ENCODE measurements around the gene CORO6. TPM values are rescaled to one million over a fixed set of nuclear protein-coding genes. Genes with fewer than 3 reads are reported as not detected.
"Not testable (repeated sequence)": the region's sequence is repeated elsewhere in the genome, so short reads cannot be mapped to it uniquely, and the experiment has no call there.

CORO6 gene
- polyA plus RNA-seq, 3 donors, result 1.3 TPM; not detected in 2

GRCh38 chr17:29653995-29654714, 31.4 kb upstream of the CORO6 start:
- Mint-ChIP-seq H3K27ac (no peak overlapping the region), H3K27me3 (ENCODE audit: low read depth in 3 of 3) (no peaks in the 10 kb centered on the region), H3K9me3 (no peaks in the 10 kb centered on the region), H3K36me3 (peaks cover 54 to 89% of the 10 kb centered on the region in 2 donors), H3K4me3 (no peak overlapping the region), H3K4me1 (no peaks in the 10 kb centered on the region)
- no peak overlapping the region for H3K4me2 ChIP-seq (replicated peaks; ENCODE audit: extremely low read depth, low read length, poor library complexity, severe bottlenecking)
- H4K20me1 ChIP-seq (ENCODE audit: insufficient read depth, low read length), result peaks cover 50% of the 10 kb centered on the region
- peaks cover 81 to 97% of the 10 kb centered on the region in 2 donors for H3K36me3 ChIP-seq (replicated peaks in 1 of 2; ENCODE audit: control insufficient read depth in 1 of 2, insufficient read depth in 2 of 2, low read length in 2 of 2)
- TF ChIP-seq CTCF (IDR thresholded peaks at IDR 0.05), result no peak
- H3K4me1 ChIP-seq (ENCODE audit: control insufficient read depth in 1 of 2, insufficient read depth in 2 of 2, low read length in 2 of 2), result no peaks in the 10 kb centered on the region
- H2AFZ ChIP-seq (ENCODE audit: insufficient read depth, low read depth, low read length, poor library complexity, severe bottlenecking), result no peak overlapping the region
- no peaks in the 10 kb centered on the region for H3K27me3 ChIP-seq (ENCODE audit: control insufficient read depth in 2 of 2, insufficient read depth in 2 of 2, low read length in 2 of 2)
- H3K4me3 ChIP-seq (replicated peaks in 1 of 3; ENCODE audit: low read depth in 2 of 3, low read length in 3 of 3), result no peak overlapping the region
- no CpG with 5 or more reads among the region's 1 CpG for WGBS (ENCODE audit: insufficient coverage)
- no peak for DNase-seq
- peak overlapping the region in 1 of 2 donors; percentile 28 for H3K27ac ChIP-seq (ENCODE audit: low read depth in 1 of 2, low read length in 2 of 2)
- H3K9me3 ChIP-seq (replicated peaks in 1 of 2; ENCODE audit: control insufficient read depth in 1 of 2, insufficient read depth in 1 of 2, low read length in 2 of 2), result no peaks in the 10 kb centered on the region
- intact Hi-C loops (cut with micrococcal nuclease), result no loop called here
- H3K79me2 ChIP-seq (ENCODE audit: insufficient read depth, low read length), result no peaks in the 10 kb centered on the region
- no peak overlapping the region for H3K9ac ChIP-seq (ENCODE audit: insufficient read depth, low read length, poor library complexity, severe bottlenecking)

- H3K4me2 ChIP-seq (replicated peaks; ENCODE audit: extremely low read depth, low read length, poor library complexity, severe bottlenecking), result no peak overlapping the region
- Mint-ChIP-seq H3K27ac (no peak overlapping the region), H3K9me3 (no peaks in the 10 kb centered on the region), H3K27me3 (ENCODE audit: low read depth in 3 of 3) (no peaks in the 10 kb centered on the region), H3K4me1 (no peaks in the 10 kb centered on the region), H3K4me3 (no peak overlapping the region), H3K36me3 (peaks cover 59 to 90% of the 10 kb centered on the region in 2 donors)
- H3K4me1 ChIP-seq (ENCODE audit: control insufficient read depth in 1 of 2, insufficient read depth in 2 of 2, low read length in 2 of 2), result no peaks in the 10 kb centered on the region
- no peaks in the 10 kb centered on the region for H3K79me2 ChIP-seq (ENCODE audit: insufficient read depth, low read length)
- no peak overlapping the region for H2AFZ ChIP-seq (ENCODE audit: insufficient read depth, low read depth, low read length, poor library complexity, severe bottlenecking)
- no peak overlapping the region for H3K27ac ChIP-seq (ENCODE audit: low read depth in 1 of 2, low read length in 2 of 2)
- no peaks in the 10 kb centered on the region for H3K27me3 ChIP-seq (ENCODE audit: control insufficient read depth in 2 of 2, insufficient read depth in 2 of 2, low read length in 2 of 2)
- intact Hi-C loops (cut with micrococcal nuclease), result no loop called here
- no peak overlapping the region for H3K4me3 ChIP-seq (replicated peaks in 1 of 3; ENCODE audit: low read depth in 2 of 3, low read length in 3 of 3)
- DNase-seq, result no peak
- no peak overlapping the region for H3K9ac ChIP-seq (ENCODE audit: insufficient read depth, low read length, poor library complexity, severe bottlenecking)
- H3K36me3 ChIP-seq (replicated peaks in 1 of 2; ENCODE audit: control insufficient read depth in 1 of 2, insufficient read depth in 2 of 2, low read length in 2 of 2), result peaks cover 81 to 98% of the 10 kb centered on the region in 2 donors
- TF ChIP-seq CTCF (IDR thresholded peaks at IDR 0.05), result no peak
- peaks cover 52% of the 10 kb centered on the region for H4K20me1 ChIP-seq (ENCODE audit: insufficient read depth, low read length)
- H3K9me3 ChIP-seq (replicated peaks in 1 of 2; ENCODE audit: control insufficient read depth in 1 of 2, insufficient read depth in 1 of 2, low read length in 2 of 2), result no peaks in the 10 kb centered on the region
Measured at GRCh38 chr17:29652976-29653375, 30.3 kb upstream of the CORO6 start.

GRCh38 chr17:29651913-29652312, 29.2 kb upstream of the CORO6 start:
- H3K4me3 Mint-ChIP-seq; H3K4me2 ChIP-seq (replicated peaks; ENCODE audit: extremely low read depth, low read length, poor library complexity, severe bottlenecking); H3K4me1 Mint-ChIP-seq; H3K27me3 Mint-ChIP-seq (ENCODE audit: low read depth in 3 of 3); DNase-seq; H3K9me3 ChIP-seq (replicated peaks in 1 of 2; ENCODE audit: control insufficient read depth in 1 of 2, insufficient read depth in 1 of 2, low read length in 2 of 2); H3K9ac ChIP-seq (ENCODE audit: insufficient read depth, low read length, poor library complexity, severe bottlenecking); H3K27me3 ChIP-seq (ENCODE audit: control insufficient read depth in 2 of 2, insufficient read depth in 2 of 2, low read length in 2 of 2); H3K4me3 ChIP-seq (replicated peaks in 1 of 3; ENCODE audit: low read depth in 2 of 3, low read length in 3 of 3); H3K4me1 ChIP-seq (ENCODE audit: control insufficient read depth in 1 of 2, insufficient read depth in 2 of 2, low read length in 2 of 2); H3K79me2 ChIP-seq (ENCODE audit: insufficient read depth, low read length); H2AFZ ChIP-seq (ENCODE audit: insufficient read depth, low read depth, low read length, poor library complexity, severe bottlenecking); intact Hi-C loops (cut with micrococcal nuclease); H3K9me3 Mint-ChIP-seq; H3K27ac ChIP-seq (ENCODE audit: low read depth in 1 of 2, low read length in 2 of 2): not testable (repeated sequence)
- peaks cover 58 to 90% of the 10 kb centered on the region in 2 donors for H3K36me3 Mint-ChIP-seq
- WGBS (ENCODE audit: insufficient coverage), result 50% methylated on average over 2 of the region's 7 CpGs
- peak overlapping the region in 1 of 7 donors; percentile 46 for H3K27ac Mint-ChIP-seq
- Histone ChIP-seq H3K36me3 (replicated peaks in 1 of 2; ENCODE audit: control insufficient read depth in 1 of 2, insufficient read depth in 2 of 2, low read length in 2 of 2) (peaks cover 84 to 100% of the 10 kb centered on the region in 2 donors), H4K20me1 (ENCODE audit: insufficient read depth, low read length) (peaks cover 62% of the 10 kb centered on the region)

Data from CD14-positive monocyte (primary cell).